Activated gamma-delta T cell treated with anti-CD3 and anti-CD28 coated beads, Interleukin-2, amount 50 U/mL, for 16 hours (primary cell): ENCODE data around the gene PLXNC1.
A peak's percentile ranks its signal among the peaks of the same experiment; 100 is the strongest.

Experiments
- DNase-seq: peaks from one replicate; pipeline ENCODE4 v3.0.0-alpha.2; 2020; ENCODE audit warnings: low read depth

The PLXNC1 gene

DNA sequence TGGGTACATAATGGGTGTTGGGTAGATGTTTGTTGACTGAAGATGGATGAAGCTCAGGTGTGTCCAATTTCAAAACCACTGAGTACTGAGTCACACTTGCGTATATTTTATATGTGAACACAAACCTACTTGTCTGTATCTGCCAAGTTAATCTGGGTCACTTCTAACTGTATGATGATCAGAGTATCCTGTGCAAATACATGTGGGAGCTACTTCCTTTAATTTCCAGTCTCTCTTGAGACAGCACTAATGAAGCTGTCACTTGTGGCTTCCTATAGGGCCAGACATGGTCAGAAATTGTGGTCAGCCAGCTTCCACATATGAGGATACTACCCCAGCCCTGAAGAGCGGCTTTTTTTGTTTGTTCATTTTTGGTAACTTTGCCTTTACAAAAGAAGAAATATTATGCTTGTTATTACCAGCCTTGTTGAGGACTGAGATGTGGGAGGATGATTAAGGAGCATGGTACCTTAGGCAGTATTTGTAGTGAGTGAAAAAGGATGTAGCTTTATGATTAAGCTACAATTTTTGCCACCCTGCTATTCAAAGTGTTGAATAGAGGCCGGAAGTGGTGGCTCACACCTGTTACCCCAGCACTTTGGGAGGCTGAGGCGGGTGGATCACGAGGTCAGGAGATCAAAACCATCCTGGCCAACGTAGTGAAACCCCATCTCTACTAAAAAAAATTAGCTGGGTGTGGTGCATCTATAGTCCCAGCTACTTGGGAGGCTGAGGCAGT, 32.4 kb downstream of the PLXNC1 start:
- peak; percentile 12 for DNase-seq

DNA sequence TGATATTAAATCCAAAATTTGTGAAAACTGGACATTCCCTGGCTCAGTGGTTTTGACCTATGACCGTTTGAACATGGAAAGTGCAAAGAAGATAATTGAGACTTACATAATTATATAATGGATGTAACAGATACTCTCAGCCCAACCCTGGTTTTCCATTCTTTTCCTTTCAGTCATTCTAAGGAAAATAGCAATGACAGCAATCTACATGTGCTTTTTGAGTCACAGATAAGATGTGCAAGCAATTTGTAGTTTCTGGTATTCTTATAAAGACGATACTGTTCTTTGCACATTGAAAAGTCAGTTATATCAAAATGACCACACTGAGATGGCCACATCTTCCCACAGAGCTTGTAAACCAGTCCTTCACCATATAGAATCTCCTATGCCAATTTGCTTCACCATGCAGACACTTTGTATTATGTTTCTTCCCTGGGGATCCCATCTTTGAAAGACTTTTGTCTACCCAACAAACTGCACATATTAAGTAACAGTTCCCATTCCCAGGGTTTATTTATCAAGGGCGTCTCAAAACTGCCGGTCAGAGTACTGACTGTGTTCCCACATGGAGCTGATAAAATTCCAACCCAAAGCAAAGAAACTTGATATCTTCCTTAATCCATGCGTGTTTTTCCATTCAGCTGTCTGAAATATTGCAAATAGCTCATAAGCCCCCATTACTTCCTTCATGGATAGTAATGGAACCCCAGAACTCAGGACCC, 34.8 kb downstream of the PLXNC1 start:
- no peak for DNase-seq

GRCh38 chr12:94183708-94184379, 35.5 kb downstream of the PLXNC1 start:
- no peak for DNase-seq

- no peak for DNase-seq
These were observed 36.8 kb downstream of the PLXNC1 start for GRCh38 chr12:94184995-94185719.

GRCh38 chr12:94185801-94186200, 37.4 kb downstream of the PLXNC1 start:
- no peak for DNase-seq

- no peak for DNase-seq
These were observed 38.2 kb downstream of the PLXNC1 start for GRCh38 chr12:94186278-94187241.

- DNase-seq, result no peak
These were observed 39.0 kb downstream of the PLXNC1 start for GRCh38 chr12:94187361-94187760.

GRCh38 chr12:94190623-94191022, 42.2 kb downstream of the PLXNC1 start:
- DNase-seq, result no peak

DNA sequence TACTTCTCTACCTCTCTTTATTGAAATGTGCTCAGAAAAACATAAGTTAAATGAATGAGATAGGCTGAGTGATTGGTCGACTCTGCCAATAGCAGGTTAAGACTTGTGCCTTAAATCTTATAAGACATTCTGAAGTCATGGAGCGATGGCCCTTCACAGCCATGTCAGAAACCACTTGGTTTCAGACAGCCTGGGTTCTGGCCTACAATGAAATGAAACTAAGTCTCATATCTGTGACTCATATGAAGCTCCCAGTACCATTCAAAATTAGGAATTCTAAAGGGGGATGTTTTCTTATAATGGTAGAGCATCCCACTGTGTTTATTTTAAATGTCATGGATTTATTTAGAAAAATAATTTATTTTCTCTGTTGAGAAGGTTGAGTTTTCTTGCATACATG, 42.6 kb downstream of the PLXNC1 start:
- DNase-seq, result no peak

GRCh38 chr12:94191811-94192210, 43.4 kb downstream of the PLXNC1 start:
- DNase-seq, result no peak

DNA sequence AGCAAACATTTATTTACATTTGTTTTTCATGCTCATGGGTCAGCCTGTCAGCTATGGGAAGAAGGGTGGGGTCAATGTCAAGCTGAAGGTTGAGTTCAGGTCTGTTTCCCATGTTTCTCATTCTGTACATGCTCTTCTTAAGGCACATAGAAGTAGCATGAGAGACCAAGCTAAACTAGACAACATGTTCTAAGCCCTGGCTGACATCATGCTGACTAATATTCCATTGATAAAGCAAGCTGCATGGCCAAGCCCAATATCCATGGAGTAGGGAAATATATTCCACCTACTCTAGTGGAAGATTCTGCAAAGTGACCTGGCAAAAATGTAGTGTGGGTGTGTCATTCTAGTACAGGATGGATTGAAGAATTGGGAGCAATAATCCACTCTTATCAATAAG, 44.1 kb downstream of the PLXNC1 start:
- no peak for DNase-seq

- no peak for DNase-seq
These were observed 44.8 kb downstream of the PLXNC1 start for GRCh38 chr12:94193168-94193567.

- no peak for DNase-seq
These were observed 47.1 kb downstream of the PLXNC1 start for GRCh38 chr12:94195483-94195882.

- no peak for DNase-seq
These were observed 50.1 kb downstream of the PLXNC1 start for GRCh38 chr12:94198469-94198868.

DNA sequence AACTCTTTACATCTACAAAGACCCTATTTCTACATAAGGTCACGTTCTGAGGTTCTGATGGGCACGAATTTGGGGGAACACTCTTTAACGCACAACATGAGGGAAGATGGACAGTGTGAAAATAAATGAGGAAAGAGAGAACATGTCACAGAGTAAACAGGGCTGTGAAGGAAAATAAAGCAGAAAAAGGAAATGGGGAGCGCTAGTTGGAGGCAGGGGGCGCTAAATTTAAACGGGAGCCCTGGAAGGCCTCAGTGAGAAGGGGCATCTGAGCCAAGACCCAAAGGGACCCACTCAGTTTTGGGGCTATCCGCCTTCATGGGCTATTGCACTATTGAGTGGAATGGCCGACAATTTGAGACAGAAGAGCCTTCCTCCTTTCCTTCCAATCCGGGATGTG, 50.5 kb downstream of the PLXNC1 start:
- no peak for DNase-seq

- DNase-seq, result no peak
These were observed 51.7 kb downstream of the PLXNC1 start for GRCh38 chr12:94200069-94200468.

- DNase-seq, result no peak
These were observed 52.3 kb downstream of the PLXNC1 start for GRCh38 chr12:94200695-94201094.

GRCh38 chr12:94202245-94203180, 54.1 kb downstream of the PLXNC1 start:
- DNase-seq, result no peak

DNA sequence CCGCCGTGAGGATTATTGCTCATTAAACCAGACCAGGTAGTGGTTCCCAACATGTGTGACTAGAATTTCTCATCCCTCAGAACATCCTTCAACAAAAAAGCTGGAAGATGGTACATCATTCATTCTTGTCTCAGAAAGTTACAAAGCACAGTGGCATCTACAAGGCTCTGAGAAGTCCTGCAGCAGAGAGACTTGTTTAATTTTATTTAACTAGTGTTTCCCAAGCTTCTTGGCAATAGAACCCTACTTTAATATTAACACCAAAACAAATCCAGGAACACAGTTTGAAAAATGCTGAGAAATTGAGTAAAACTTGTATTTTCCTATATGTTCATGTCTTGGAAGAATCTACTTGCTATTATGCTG, 54.8 kb downstream of the PLXNC1 start:
- no peak for DNase-seq

GRCh38 chr12:94203796-94204195, 55.4 kb downstream of the PLXNC1 start:
- DNase-seq, result no peak
